CD14-positive monocyte (primary cell): ENCODE measurements around the gene SPRED3. TPM values are rescaled to one million over a fixed set of nuclear protein-coding genes. Genes with fewer than 3 reads are reported as not detected.

Experiments used
- DNase-seq, 3 donors: peaks; one replicate each; pipeline ENCODE4 v3.0.0-alpha.2; 2011 to 2022
- H2AFZ ChIP-seq: 2 replicates; pipeline ENCODE4 v1.6.0; 2012; ENCODE audit warnings: mild to moderate bottlenecking, low read depth, low read length, inconsistent platforms; ENCODE audit not compliant: insufficient read depth, poor library complexity, severe bottlenecking
- H3K27ac ChIP-seq, 2 donors: 1 replicate in 1 of 2; 2 replicates in 1 of 2; pipeline ENCODE4 v1.5.1; 2012 to 2013; ENCODE audit warnings: low read length in 2 of 2, control low read depth in 1 of 2, inconsistent platforms in 1 of 2, low read depth in 1 of 2, mild to moderate bottlenecking in 1 of 2
- H3K27me3 ChIP-seq, 2 donors: one replicate each; pipeline versions ENCODE4 v1.6.0 to v1.6.1; 2011 to 2013; ENCODE audit warnings: low read length in 2 of 2; ENCODE audit not compliant: control insufficient read depth in 2 of 2, insufficient read depth in 2 of 2
- H3K36me3 ChIP-seq, 2 donors: replicated peaks in 1 of 2; 1 replicate in 1 of 2; 2 replicates in 1 of 2; pipeline versions ENCODE4 v1.5.1 to v1.6.1; 2012 to 2013; ENCODE audit warnings: low read length in 2 of 2, control low read depth in 1 of 2, inconsistent platforms in 1 of 2, mild to moderate bottlenecking in 1 of 2; ENCODE audit not compliant: insufficient read depth in 2 of 2, control insufficient read depth in 1 of 2
- H3K4me1 ChIP-seq, 2 donors: 1 replicate in 1 of 2; 2 replicates in 1 of 2; pipeline versions ENCODE4 v1.5.1 to v1.6.1; 2012 to 2013; ENCODE audit warnings: low read length in 2 of 2, control low read depth in 1 of 2, inconsistent platforms in 1 of 2, mild to moderate bottlenecking in 1 of 2, moderate library complexity in 1 of 2; ENCODE audit not compliant: insufficient read depth in 2 of 2, control insufficient read depth in 1 of 2
- H3K4me2 ChIP-seq: replicated peaks from 2 replicates; pipeline ENCODE3; 2012; ENCODE audit warnings: low read length, moderate library complexity, mild to moderate bottlenecking; ENCODE audit not compliant: poor library complexity, severe bottlenecking; ENCODE audit errors: extremely low read depth
- H3K4me3 ChIP-seq, 3 experiments: fragments of 200-600 bp in 1 of 3; sonication (generic) in 1 of 3; replicated peaks in 1 of 3; 1 replicate in 2 of 3; 2 replicates in 1 of 3; pipeline ENCODE4 v1.5.1; 2011 to 2013; ENCODE audit warnings: low read length in 3 of 3, mild to moderate bottlenecking in 3 of 3, control low read depth in 2 of 3, low read depth in 2 of 3, inconsistent platforms in 1 of 3, moderate library complexity in 1 of 3
- H3K79me2 ChIP-seq: 2 replicates; pipeline ENCODE4 v1.6.0; 2012; ENCODE audit warnings: mild to moderate bottlenecking, control low read depth, inconsistent platforms, low read length, moderate library complexity; ENCODE audit not compliant: insufficient read depth
- H3K9ac ChIP-seq: 2 replicates; pipeline ENCODE4 v1.6.0; 2017; ENCODE audit warnings: low read length, mild to moderate bottlenecking; ENCODE audit not compliant: insufficient read depth, poor library complexity, severe bottlenecking
- H3K9me3 ChIP-seq, 2 donors: replicated peaks in 1 of 2; 1 replicate in 1 of 2; 2 replicates in 1 of 2; pipeline versions ENCODE4 v1.5.1 to v1.6.1; 2012 to 2013; ENCODE audit warnings: low read length in 2 of 2, control low read depth in 1 of 2; ENCODE audit not compliant: control insufficient read depth in 1 of 2, insufficient read depth in 1 of 2
- H4K20me1 ChIP-seq: 2 replicates; pipeline ENCODE4 v1.6.0; 2012; ENCODE audit warnings: mild to moderate bottlenecking, low read length, control low read depth, moderate library complexity; ENCODE audit not compliant: insufficient read depth
- H3K27ac Mint-ChIP-seq, 7 donors: one replicate each; pipeline ENCODE4 v1.8.0; 2020; ENCODE audit warnings: mild to moderate bottlenecking in 7 of 7, mixed read lengths in 7 of 7, moderate library complexity in 6 of 7, inconsistent platforms in 2 of 7
- H3K27me3 Mint-ChIP-seq, 3 donors: one replicate each; pipeline ENCODE4 v1.8.0; 2021 to 2022; ENCODE audit warnings: low read depth in 3 of 3, mild to moderate bottlenecking in 3 of 3, mixed read lengths in 3 of 3, moderate library complexity in 3 of 3, inconsistent platforms in 1 of 3
- H3K36me3 Mint-ChIP-seq, 2 donors: one replicate each; pipeline ENCODE4 v1.8.0; 2020; ENCODE audit warnings: mixed read lengths in 2 of 2, inconsistent platforms in 1 of 2, mild to moderate bottlenecking in 1 of 2
- H3K4me1 Mint-ChIP-seq: one replicate; pipeline ENCODE4 v1.8.0; 2020; ENCODE audit warnings: mild to moderate bottlenecking, mixed read lengths
- H3K4me3 Mint-ChIP-seq, 2 donors: one replicate each; pipeline ENCODE4 v1.8.0; 2020; ENCODE audit warnings: mild to moderate bottlenecking in 2 of 2, mixed read lengths in 2 of 2, moderate library complexity in 1 of 2
- H3K9me3 Mint-ChIP-seq, 7 donors: one replicate each; pipeline ENCODE4 v1.8.0; 2020 to 2022; ENCODE audit warnings: mixed read lengths in 7 of 7, mild to moderate bottlenecking in 6 of 7, moderate library complexity in 6 of 7, inconsistent platforms in 2 of 7
- WGBS: methylation state at CpG from one replicate; pipeline ENCODE4 v1.1.5; 2013; ENCODE audit warnings: missing lambda C conversion rate; ENCODE audit not compliant: insufficient coverage; 5-methylcytosine and 5-hydroxymethylcytosine counted together
- intact Hi-C, 2 donors: fragments of 100-400 bp; cut with micrococcal nuclease; formaldehyde crosslinking; loops; one replicate each; pipeline versions ENCODE4 v1.15.0 to v1.15.1; 2023
- polyA plus RNA-seq, 3 donors: library from polyadenylated mRNA; depleted of rRNA in 1 of 3; unstranded in 2 of 3; stranded (reverse) in 1 of 3; fragments of 300-500 nt in 2 of 3; fragments of >200 nt in 1 of 3; fragmentation: Illumina TruSeq in 2 of 3; gene quantifications; 1 replicate in 2 of 3; 2 replicates in 1 of 3; pipeline ENCODE4 v1.2.3, GENCODE V29; 2012 to 2021
- TF ChIP-seq, protein P1 (sequence below): fragments of 200-600 bp; IDR thresholded peaks from one replicate; pipeline ENCODE4 v1.8.0; 2022; ENCODE audit warnings: antibody characterized with exemption, mild to moderate bottlenecking

Gene SPRED3
- polyA plus RNA-seq, 3 donors: 0.33 TPM; not detected in 2

DNA sequence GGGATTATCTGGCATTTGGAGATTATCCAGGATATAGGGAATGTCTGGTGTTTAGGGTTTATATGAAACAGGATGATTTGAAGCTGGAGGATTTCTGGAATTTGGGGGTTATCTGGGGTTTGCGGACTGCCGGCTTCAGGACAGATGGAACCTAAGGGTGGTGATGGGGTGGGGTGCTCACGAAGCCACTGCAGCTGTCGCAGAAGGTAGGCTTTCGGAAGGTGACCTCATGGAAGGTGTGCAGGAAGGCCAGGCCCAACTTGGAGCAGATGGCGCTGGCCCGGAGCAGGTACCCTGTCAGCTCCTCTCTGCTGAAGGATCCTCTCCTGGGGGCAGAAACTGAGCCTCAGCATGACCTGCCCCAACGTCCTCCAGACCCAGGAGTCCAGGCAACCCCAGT is 24.0 kb downstream of the SPRED3 start:
- TF ChIP-seq, protein P1, sequence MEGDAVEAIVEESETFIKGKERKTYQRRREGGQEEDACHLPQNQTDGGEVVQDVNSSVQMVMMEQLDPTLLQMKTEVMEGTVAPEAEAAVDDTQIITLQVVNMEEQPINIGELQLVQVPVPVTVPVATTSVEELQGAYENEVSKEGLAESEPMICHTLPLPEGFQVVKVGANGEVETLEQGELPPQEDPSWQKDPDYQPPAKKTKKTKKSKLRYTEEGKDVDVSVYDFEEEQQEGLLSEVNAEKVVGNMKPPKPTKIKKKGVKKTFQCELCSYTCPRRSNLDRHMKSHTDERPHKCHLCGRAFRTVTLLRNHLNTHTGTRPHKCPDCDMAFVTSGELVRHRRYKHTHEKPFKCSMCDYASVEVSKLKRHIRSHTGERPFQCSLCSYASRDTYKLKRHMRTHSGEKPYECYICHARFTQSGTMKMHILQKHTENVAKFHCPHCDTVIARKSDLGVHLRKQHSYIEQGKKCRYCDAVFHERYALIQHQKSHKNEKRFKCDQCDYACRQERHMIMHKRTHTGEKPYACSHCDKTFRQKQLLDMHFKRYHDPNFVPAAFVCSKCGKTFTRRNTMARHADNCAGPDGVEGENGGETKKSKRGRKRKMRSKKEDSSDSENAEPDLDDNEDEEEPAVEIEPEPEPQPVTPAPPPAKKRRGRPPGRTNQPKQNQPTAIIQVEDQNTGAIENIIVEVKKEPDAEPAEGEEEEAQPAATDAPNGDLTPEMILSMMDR: no peak
- peaks cover 38% of the 10 kb centered on the region for H4K20me1 ChIP-seq
- intact Hi-C loops: no loop called here
- no peak overlapping the region for H2AFZ ChIP-seq
- Mint-ChIP-seq H3K9me3 (peaks cover 0 to 6% (median 0%) of the 10 kb centered on the region in 7 donors), H3K4me1 (peaks cover 21% of the 10 kb centered on the region), H3K27ac (peak overlapping the region in 2 of 7 donors; percentile 23 to 35), H3K27me3 (peaks cover 0 to 3% (median 0%) of the 10 kb centered on the region in 3 donors), H3K4me3 (no peak overlapping the region), H3K36me3 (peaks cover 70 to 89% of the 10 kb centered on the region in 2 donors)
- no peak overlapping the region for H3K4me2 ChIP-seq
- H3K27me3 ChIP-seq: no peaks in the 10 kb centered on the region
- DNase-seq: no peak
- H3K36me3 ChIP-seq: peaks cover 67 to 86% of the 10 kb centered on the region in 2 donors
- H3K79me2 ChIP-seq: peaks cover 4% of the 10 kb centered on the region
- 100% methylated on average over 8 of the region's 8 CpGs for WGBS
- H3K4me3 ChIP-seq: no peak overlapping the region
- H3K9ac ChIP-seq: no peak overlapping the region
- peak overlapping the region in 1 of 2 donors; percentile 5 for H3K27ac ChIP-seq
- H3K4me1 ChIP-seq: peaks cover 9 to 17% of the 10 kb centered on the region in 2 donors
- H3K9me3 ChIP-seq: no peaks in the 10 kb centered on the region

DNA sequence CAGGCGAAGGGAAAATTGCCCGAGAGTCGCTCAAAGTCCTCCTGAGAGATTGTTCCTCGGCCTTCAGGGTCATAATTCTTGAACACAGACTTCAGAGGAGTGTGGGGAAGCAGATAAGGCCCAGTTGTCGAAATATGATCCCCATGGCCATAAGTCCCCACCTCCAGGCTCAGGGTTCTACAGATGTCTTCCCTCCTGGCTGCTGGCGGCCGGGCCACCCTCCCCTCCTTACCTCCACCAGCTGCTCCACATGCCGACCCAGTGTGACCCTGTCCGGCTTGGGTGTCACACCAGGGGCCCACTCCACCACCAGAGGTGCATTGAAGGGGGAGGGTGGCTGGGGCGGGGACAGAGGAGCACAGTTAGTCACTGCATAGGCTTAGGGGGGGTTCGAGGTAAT is 24.5 kb downstream of the SPRED3 start:
- no peaks in the 10 kb centered on the region for H3K9me3 ChIP-seq
- no peak overlapping the region for H3K4me3 Mint-ChIP-seq
- H3K4me3 ChIP-seq: no peak overlapping the region
- H3K27ac Mint-ChIP-seq: peak overlapping the region in 2 of 7 donors; percentile 20 to 63
- no peaks in the 10 kb centered on the region for H3K27me3 ChIP-seq
- H3K27me3 Mint-ChIP-seq: peaks cover 0 to 3% (median 0%) of the 10 kb centered on the region in 3 donors
- no peak for DNase-seq
- H3K9ac ChIP-seq: no peak overlapping the region
- intact Hi-C loops: no loop called here
- H3K79me2 ChIP-seq: peaks cover 4% of the 10 kb centered on the region
- H3K36me3 ChIP-seq: peaks cover 67 to 86% of the 10 kb centered on the region in 2 donors
- H3K4me2 ChIP-seq: no peak overlapping the region
- H3K27ac ChIP-seq: peak overlapping the region in 1 of 2 donors; percentile 5
- WGBS: no CpG with 5 or more reads among the region's 11 CpGs
- peaks cover 69 to 88% of the 10 kb centered on the region in 2 donors for H3K36me3 Mint-ChIP-seq
- H3K9me3 Mint-ChIP-seq: peaks cover 0 to 6% (median 0%) of the 10 kb centered on the region in 7 donors
- peaks cover 25% of the 10 kb centered on the region for H3K4me1 Mint-ChIP-seq
- H2AFZ ChIP-seq: no peak overlapping the region
- peaks cover 12 to 21% of the 10 kb centered on the region in 2 donors for H3K4me1 ChIP-seq
- peaks cover 38% of the 10 kb centered on the region for H4K20me1 ChIP-seq
- TF ChIP-seq, protein P1: no peak
